OCI-LY1 (cell line): ENCODE data around the gene ATP2A2.

Experiments used
- CTCF ChIP-seq: fragments of 200-600 bp; sonication (generic), shearing (Covaris generic); IDR thresholded peaks from 2 replicates; pipeline ENCODE4 v1.5.1; 2017; ENCODE audit warnings: mild to moderate bottlenecking, antibody characterized with exemption, low read length, moderate library complexity, mixed read lengths
- EZH2 ChIP-seq: fragments of 200-600 bp; sonication (generic), shearing (Covaris generic); IDR thresholded peaks from 2 replicates; pipeline ENCODE4 v1.8.0; 2017; ENCODE audit warnings: borderline replicate concordance, mixed run types, mild to moderate bottlenecking, antibody characterized with exemption, low read length, moderate library complexity, mixed read lengths

DNA sequence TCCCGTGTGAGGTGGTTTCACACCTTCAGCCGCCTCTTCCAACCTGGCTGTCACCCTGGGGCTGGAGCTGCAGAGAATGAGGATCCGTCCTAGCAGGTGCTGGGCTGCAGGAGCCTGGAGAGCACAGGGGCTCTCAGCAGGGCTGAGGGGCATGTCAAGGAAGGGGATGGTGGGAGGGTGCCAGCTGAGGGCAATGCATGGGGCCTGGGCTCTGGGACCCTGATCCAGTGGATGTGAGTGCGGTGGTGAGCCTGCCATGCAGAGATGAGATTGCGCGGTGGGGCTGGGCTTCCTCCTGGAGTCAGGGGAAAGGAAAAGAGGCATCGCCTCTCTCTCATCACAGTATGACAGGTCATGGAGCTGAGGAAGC, 91.0 kb downstream of the ATP2A2 start:
- no peak for TF ChIP-seq CTCF
- no peak for TF ChIP-seq EZH2
